Measurements from ENCODE around the gene C6orf118.

DNA sequence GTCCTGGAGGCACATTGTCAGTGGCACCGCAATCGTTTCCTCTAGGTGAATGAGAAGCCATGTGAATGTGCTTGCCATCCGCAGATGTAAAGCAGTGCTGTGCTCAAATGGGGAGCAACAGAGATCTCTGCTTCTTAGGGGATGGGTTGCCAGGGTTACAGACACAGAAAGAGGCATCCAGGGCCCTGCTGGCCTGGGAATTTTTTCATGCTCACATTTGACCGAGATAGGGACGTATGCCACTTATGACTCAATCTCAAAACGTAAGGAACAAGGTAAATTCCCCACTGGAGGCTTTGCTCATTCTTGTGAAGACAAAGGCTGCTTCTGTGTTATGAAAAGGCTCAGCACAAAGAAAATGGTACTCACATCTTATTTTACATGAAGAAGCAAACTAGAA is 11.0 kb downstream of the C6orf118 start:
- TF ChIP-seq EZH2 (IDR thresholded peaks at IDR 0.05; ENCODE audit: low read depth, low read length, severe bottlenecking), result no peak
- TF ChIP-seq, protein P1, sequence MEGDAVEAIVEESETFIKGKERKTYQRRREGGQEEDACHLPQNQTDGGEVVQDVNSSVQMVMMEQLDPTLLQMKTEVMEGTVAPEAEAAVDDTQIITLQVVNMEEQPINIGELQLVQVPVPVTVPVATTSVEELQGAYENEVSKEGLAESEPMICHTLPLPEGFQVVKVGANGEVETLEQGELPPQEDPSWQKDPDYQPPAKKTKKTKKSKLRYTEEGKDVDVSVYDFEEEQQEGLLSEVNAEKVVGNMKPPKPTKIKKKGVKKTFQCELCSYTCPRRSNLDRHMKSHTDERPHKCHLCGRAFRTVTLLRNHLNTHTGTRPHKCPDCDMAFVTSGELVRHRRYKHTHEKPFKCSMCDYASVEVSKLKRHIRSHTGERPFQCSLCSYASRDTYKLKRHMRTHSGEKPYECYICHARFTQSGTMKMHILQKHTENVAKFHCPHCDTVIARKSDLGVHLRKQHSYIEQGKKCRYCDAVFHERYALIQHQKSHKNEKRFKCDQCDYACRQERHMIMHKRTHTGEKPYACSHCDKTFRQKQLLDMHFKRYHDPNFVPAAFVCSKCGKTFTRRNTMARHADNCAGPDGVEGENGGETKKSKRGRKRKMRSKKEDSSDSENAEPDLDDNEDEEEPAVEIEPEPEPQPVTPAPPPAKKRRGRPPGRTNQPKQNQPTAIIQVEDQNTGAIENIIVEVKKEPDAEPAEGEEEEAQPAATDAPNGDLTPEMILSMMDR (IDR thresholded peaks at IDR 0.05; ENCODE audit: control extremely low read depth in 1 of 3, insufficient read depth in 1 of 3, low read depth in 1 of 3, low read length in 3 of 3), result no peak
- TF ChIP-seq SIN3A (conservative IDR thresholded peaks at IDR 0.05 in 1 of 2, IDR thresholded peaks at IDR 0.05 in 1 of 2; ENCODE audit: low read depth in 1 of 2, low read length in 2 of 2), result no peak
- TF ChIP-seq RAD21 (IDR thresholded peaks at IDR 0.05 in 1 of 2, conservative IDR thresholded peaks at IDR 0.05 in 1 of 2; ENCODE audit: low read depth in 2 of 2, low read length in 2 of 2), result no peak
- no peak for TF ChIP-seq CTBP2 (IDR thresholded peaks at IDR 0.05; ENCODE audit: borderline replicate concordance, insufficient read depth, insufficient read length, low read length)
- no peak for TF ChIP-seq BACH1 (IDR thresholded peaks at IDR 0.05; ENCODE audit: low read length)
